Caki2 (cell line): ENCODE measurements around the gene EXOC6. TPM values are rescaled to one million over a fixed set of nuclear protein-coding genes. Genes with fewer than 3 reads are reported as not detected.

Experiments
- DNase-seq: peaks from one replicate; pipeline ENCODE4 v3.0.0-alpha.2; 2015; ENCODE audit warnings: low read depth
- in situ Hi-C: cut with HindIII; loops from 2 replicates; pipeline ENCODE4 v1.10.0; 2016; ENCODE audit warnings: low sequenced_read_pairs, low pct_unique_long_range_greater_than_20kb, mixed read lengths
- total RNA-seq: library from RNA; depleted of rRNA; stranded (reverse); fragments of >200 nt; shearing (Covaris generic); gene quantifications from 2 replicates; pipeline ENCODE4 v1.2.3, GENCODE V29; 2014; ENCODE audit warnings: low replicate concordance

The EXOC6 gene
- total RNA-seq, 1 experiment from 2014 or later = 5.3 TPM

GRCh38 chr10:93032105-93032808, 183.9 kb downstream of the EXOC6 start:
- in situ Hi-C loops = no loop called here
- DNase-seq = no peak

GRCh38 chr10:93032809-93033137, 184.5 kb downstream of the EXOC6 start:
- in situ Hi-C loops = no loop called here
- DNase-seq = no peak

GRCh38 chr10:93034426-93034825, 186.1 kb downstream of the EXOC6 start:
- in situ Hi-C loops = no loop called here
- DNase-seq = no peak

- DNase-seq = no peak
- in situ Hi-C loops = no loop called here
Observed at GRCh38 chr10:93039110-93039509, 190.8 kb downstream of the EXOC6 start.

GRCh38 chr10:93039721-93040120, 191.4 kb downstream of the EXOC6 start:
- no peak for DNase-seq
- in situ Hi-C loops = no loop called here

GRCh38 chr10:93054486-93054885, 206.2 kb downstream of the EXOC6 start:
- in situ Hi-C loops = no loop called here
- DNase-seq = no peak

- in situ Hi-C loops = no loop called here
- no peak for DNase-seq
Observed at GRCh38 chr10:93058139-93058538, 209.8 kb downstream of the EXOC6 start.

GRCh38 chr10:93059975-93060886, 211.9 kb downstream of the EXOC6 start, which contains the start of gene CYP26C1:
Gene CYP26C1, plus strand, starts transcription at chr10:93060798. Its CDS starts 466 bp downstream, at chr10:93061264.
- DNase-seq = no peak
- in situ Hi-C loops = no loop called here

GRCh38 chr10:93060887-93061593, 212.7 kb downstream of the EXOC6 start:
- in situ Hi-C loops = no loop called here
- no peak for DNase-seq

- no peak for DNase-seq
- in situ Hi-C loops = no loop called here
Observed at GRCh38 chr10:93061594-93062513, 213.5 kb downstream of the EXOC6 start.

- no peak for DNase-seq
- in situ Hi-C loops = no loop called here
Observed at GRCh38 chr10:93062514-93063143, 214.3 kb downstream of the EXOC6 start.

- in situ Hi-C loops = no loop called here
- no peak for DNase-seq
Observed at GRCh38 chr10:93063144-93063976, 215.0 kb downstream of the EXOC6 start.

- no peak for DNase-seq
- in situ Hi-C loops = no loop called here
Observed at GRCh38 chr10:93063977-93064660, 215.8 kb downstream of the EXOC6 start.

- in situ Hi-C loops = no loop called here
Observed at GRCh38 chr10:93064874-93065660, 216.7 kb downstream of the EXOC6 start.

GRCh38 chr10:93065675-93066543, 217.6 kb downstream of the EXOC6 start:
- DNase-seq = no peak
- in situ Hi-C loops = no loop called here

More at GRCh38 chr10:93064874-93065660, 216.7 kb downstream of the EXOC6 start:
- DNase-seq = no peak
